Kidney (tissue), 14 donors: Measurements from ENCODE around the gene MAP3K3. TPM values are rescaled to one million over a fixed set of nuclear protein-coding genes. Genes with fewer than 3 reads are reported as not detected.

ENCODE experiments used
- DNase-seq, 5 donors: peaks; one replicate each; pipeline ENCODE4 v3.0.0-alpha.2; 2013 to 2020
- FAIRE-seq: peaks from 2 replicates; lab custom pipeline; 2012; peaks lifted over from hg19 to GRCh38; lab: Jason Lieb, UNC
- H3K27ac ChIP-seq, 2 donors: one replicate each; pipeline ENCODE4 v1.7.0; 2013; ENCODE audit warnings: low read depth in 2 of 2, low read length in 2 of 2, inconsistent platforms in 1 of 2
- H3K27me3 ChIP-seq: one replicate; pipeline ENCODE4 v1.7.1; 2013; ENCODE audit warnings: low read length, inconsistent platforms; ENCODE audit not compliant: control insufficient read depth, insufficient read depth
- H3K36me3 ChIP-seq, 3 donors: one replicate each; pipeline versions ENCODE4 v1.7.0 to v1.7.1; 2013; ENCODE audit warnings: low read length in 3 of 3, control low read depth in 1 of 3, inconsistent platforms in 1 of 3; ENCODE audit not compliant: insufficient read depth in 3 of 3, control insufficient read depth in 2 of 3
- H3K4me1 ChIP-seq, 3 donors: one replicate each; pipeline versions ENCODE4 v1.7.0 to v1.7.1; 2013; ENCODE audit warnings: low read length in 3 of 3, inconsistent platforms in 1 of 3, low read depth in 1 of 3; ENCODE audit not compliant: control insufficient read depth in 2 of 3, insufficient read depth in 2 of 3
- H3K4me3 ChIP-seq, 3 donors: one replicate each; pipeline versions ENCODE4 v1.7.0 to v1.8.1; 2013; ENCODE audit warnings: low read length in 3 of 3, control low read depth in 1 of 3, inconsistent platforms in 1 of 3
- H3K9ac ChIP-seq, 3 donors: one replicate each; pipeline versions ENCODE4 v1.7.0 to v1.7.1; 2013; ENCODE audit warnings: low read length in 3 of 3, control low read depth in 1 of 3, inconsistent platforms in 1 of 3
- H3K9me3 ChIP-seq, 3 donors: one replicate each; pipeline versions ENCODE4 v1.7.0 to v1.7.1; 2013; ENCODE audit warnings: low read length in 3 of 3, control low read depth in 1 of 3, inconsistent platforms in 1 of 3; ENCODE audit not compliant: control insufficient read depth in 2 of 3, insufficient read depth in 1 of 3
- CTCF ChIP-seq: IDR thresholded peaks from 3 replicates; pipeline ENCODE4 v1.5.1; 2012; ENCODE audit warnings: mild to moderate bottlenecking, moderate library complexity, borderline replicate concordance; ENCODE audit not compliant: insufficient read depth; ENCODE audit errors: extremely low read depth
- intact Hi-C: fragments of 100-400 bp; cut with DNase I; formaldehyde crosslinking; loops from one replicate; pipeline ENCODE4 v1.11.1; 2022
- polyA plus RNA-seq: library from polyadenylated mRNA; stranded (reverse); fragments of 350-450 nt; fragmentation: Illumina TruSeq; extraction: RNeasy Lipid Tissue Mini Kit (QIAGEN cat#74804); gene quantifications from one replicate; pipeline ENCODE4 v1.2.3, GENCODE V29; 2014; ENCODE audit warnings: low read depth, low replicate concordance; ENCODE audit not compliant: insufficient read depth
- total RNA-seq: library from RNA; stranded (reverse); fragmentation: NEBNext Ultra II Directional; extraction: Animal tissue kit (Norgen Biotek cat#: 25700); gene quantifications from one replicate; pipeline ENCODE4 v1.2.1, GENCODE V29; 2021
- donor health status: control.
- donor health status: control.
- donor health status: control.
- donor health status: control.
- donor health status: control.
- donor health status: DM: yes; HTN: yes; CAD: no.
- donor health status: Normal renal cell carcinoma (clear cell type).

MAP3K3 gene
- total and polyA plus RNA-seq, 2 donors from 2014 or later, result 17.4 to 50.5 TPM

DNA sequence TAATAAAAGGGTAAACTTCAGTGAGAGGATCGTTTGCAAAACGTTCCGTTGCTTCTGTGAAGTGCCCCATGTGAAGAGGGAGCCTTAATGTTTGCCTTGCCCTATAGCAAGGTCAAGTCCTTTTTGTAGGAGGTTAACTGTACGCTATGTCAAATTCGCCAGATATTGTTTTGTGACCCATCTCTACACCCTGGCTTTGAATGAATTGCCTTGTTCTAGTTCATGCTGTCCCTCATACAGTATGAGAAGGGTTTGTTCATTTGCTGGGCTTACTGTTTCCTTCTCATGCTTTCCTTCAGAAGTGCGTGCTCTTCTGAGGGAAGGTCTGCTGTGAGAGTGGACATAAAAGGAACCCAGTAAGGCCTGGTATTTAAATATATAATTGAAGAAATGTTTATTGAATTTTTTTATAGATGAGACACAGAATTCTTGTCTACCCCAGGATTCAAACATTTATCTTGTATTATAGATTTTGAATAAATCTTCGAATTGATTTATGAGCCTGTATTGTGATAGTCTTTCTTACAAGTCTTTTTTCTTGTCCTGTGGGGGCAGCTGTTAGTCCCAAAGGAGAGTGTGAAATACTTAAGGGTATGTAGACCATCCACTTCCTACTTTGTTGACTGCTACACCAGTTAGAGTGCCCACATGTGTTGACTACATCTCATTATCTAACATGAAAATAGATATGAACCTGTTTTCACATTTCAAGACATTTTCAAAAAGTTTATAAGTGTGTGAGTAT, 1.7 kb downstream of the MAP3K3 start:
- Histone ChIP-seq H3K9me3 (no peaks in the 10 kb centered on the region), H3K36me3 (no peaks in the 10 kb centered on the region), H3K9ac (peak overlapping the region; percentile 3 to 43 (median 34)), H3K27ac (peak overlapping the region; percentile 3 to 39), H3K4me1 (peaks cover 0 to 24% (median 14%) of the 10 kb centered on the region in 3 donors), H3K4me3 (peak overlapping the region; percentile 45 to 79 (median 75)), H3K27me3 (no peaks in the 10 kb centered on the region)
- no peak for DNase-seq
- no peak for TF ChIP-seq CTCF
- intact Hi-C loops, result no loop called here
- FAIRE-seq, result no peak

GRCh38 chr17:63624531-63624880, 2.3 kb downstream of the MAP3K3 start:
- Histone ChIP-seq H3K4me3 (peak overlapping the region in 2 of 3 donors; percentile 6 to 36), H3K9me3 (no peaks in the 10 kb centered on the region), H3K36me3 (no peaks in the 10 kb centered on the region), H3K27me3 (no peaks in the 10 kb centered on the region), H3K9ac (no peak overlapping the region), H3K27ac (peak overlapping the region in 1 of 2 donors; percentile 18), H3K4me1 (peaks cover 0 to 24% (median 14%) of the 10 kb centered on the region in 3 donors)
- TF ChIP-seq CTCF, result no peak
- FAIRE-seq (no peak), DNase-seq (no peak)
- intact Hi-C loops, result no loop called here

DNA sequence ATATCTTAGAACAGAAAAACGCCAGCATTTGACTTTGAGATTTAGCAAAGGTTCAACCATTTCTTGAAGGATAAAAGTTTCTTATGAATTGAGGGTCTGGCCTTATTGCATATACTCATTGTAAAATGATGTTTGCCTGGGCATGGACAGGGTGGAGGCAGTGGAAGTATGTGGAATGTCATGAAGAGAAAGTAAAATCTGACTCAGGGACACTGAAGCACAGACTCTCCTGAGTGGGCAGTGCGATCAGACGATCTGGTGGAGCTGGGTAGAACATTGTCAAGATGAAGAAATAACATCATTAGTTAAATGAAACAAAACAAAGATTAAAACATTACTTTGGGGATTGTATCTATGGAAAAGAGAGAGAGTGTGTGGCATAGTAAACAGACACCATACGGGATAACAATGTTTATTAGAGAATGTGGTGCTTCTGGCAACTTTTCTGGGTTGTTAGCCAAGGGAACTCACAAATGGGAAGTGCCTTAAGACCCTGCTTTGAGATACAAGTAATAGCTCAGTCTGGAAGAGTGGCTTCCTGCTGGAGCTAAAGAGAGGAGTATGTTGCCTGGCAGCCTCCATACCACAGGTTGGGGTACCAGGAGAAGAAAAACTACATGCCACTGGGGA, 4.4 kb downstream of the MAP3K3 start:
- Histone ChIP-seq H3K4me1 (peaks cover 0 to 24% (median 14%) of the 10 kb centered on the region in 3 donors), H3K27me3 (no peaks in the 10 kb centered on the region), H3K27ac (no peak overlapping the region), H3K4me3 (peak overlapping the region in 1 of 3 donors; percentile 8), H3K9ac (peak overlapping the region in 2 of 3 donors; percentile 12 to 63), H3K36me3 (no peaks in the 10 kb centered on the region), H3K9me3 (no peaks in the 10 kb centered on the region)
- DNase-seq (no peak), FAIRE-seq (no peak)
- TF ChIP-seq CTCF, result no peak
- intact Hi-C loops, result no loop called here
